CD4-positive, alpha-beta T cell treated with Interleukin-17A for 1 hour (primary cell): ENCODE data around the gene ATG13.
A peak's percentile ranks its signal among the peaks of the same experiment; 100 is the strongest.
"Not testable (repeated sequence)": the region's sequence is repeated elsewhere in the genome, so short reads cannot be mapped to it uniquely, and the experiment has no call there.

ENCODE experiments used
- DNase-seq: peaks from one replicate; pipeline ENCODE4 v3.0.0-alpha.2; 2020

ATG13 gene

GRCh38 chr11:46700241-46701077 lies 83.1 kb downstream of the ATG13 start, which contains the start of the genes ARHGAP1 and ZNF408:
ARHGAP1 (minus strand) TSS chr11:46700619; CDS start chr11:46696107, 4,512 bp downstream.
ZNF408 (plus strand) TSS chr11:46701031; CDS start chr11:46701048, 17 bp downstream.
- peak; percentile 99 for DNase-seq

- DNase-seq: no peak
Measured at GRCh38 chr11:46701078-46701654, 83.8 kb downstream of the ATG13 start.

- DNase-seq: no peak
Measured at GRCh38 chr11:46705070-46705688, 87.8 kb downstream of the ATG13 start.

GRCh38 chr11:46706886-46707285 lies 89.5 kb downstream of the ATG13 start:
- DNase-seq: no peak

DNA sequence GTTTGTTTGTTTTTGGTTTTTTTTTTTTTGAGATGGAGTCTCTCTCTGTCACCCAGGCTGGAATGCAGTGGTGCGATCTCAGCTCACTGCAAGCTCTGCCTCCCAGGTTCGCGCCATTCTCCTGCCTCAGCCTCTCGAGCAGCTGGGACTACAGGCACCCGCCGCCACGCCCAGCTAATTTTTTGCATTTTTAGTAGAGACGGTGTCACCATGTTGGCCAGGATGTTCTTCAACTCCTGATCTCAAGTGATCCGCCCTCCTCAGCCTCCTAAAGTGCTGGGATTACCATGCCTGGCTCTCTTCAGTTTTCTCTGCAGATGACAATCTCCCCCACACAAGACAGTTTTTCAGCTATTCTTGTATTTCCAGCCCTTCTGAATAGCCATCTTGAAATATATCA lies 92.0 kb downstream of the ATG13 start:
- DNase-seq: not testable (repeated sequence)

GRCh38 chr11:46710821-46711269 lies 93.5 kb downstream of the ATG13 start:
- DNase-seq: no peak

DNA sequence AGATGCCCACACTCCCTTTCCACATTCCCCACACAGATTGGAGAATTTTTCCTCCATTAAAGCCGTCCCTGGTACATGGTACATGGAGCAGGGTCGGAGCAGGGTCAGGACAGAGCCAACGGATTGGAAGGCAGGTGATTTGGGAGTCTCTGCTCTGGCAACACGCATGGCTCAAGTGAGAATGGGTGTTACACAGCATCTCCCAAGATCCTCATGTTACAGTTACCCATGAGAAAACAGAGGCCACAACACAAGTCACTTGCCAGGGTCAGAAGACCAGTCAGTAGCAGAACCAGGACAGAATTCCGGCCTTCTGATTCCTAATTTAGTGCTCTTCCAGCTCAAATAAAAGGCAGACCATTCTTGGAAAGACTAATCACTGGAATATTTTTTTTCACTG lies 94.0 kb downstream of the ATG13 start:
- no peak for DNase-seq

DNA sequence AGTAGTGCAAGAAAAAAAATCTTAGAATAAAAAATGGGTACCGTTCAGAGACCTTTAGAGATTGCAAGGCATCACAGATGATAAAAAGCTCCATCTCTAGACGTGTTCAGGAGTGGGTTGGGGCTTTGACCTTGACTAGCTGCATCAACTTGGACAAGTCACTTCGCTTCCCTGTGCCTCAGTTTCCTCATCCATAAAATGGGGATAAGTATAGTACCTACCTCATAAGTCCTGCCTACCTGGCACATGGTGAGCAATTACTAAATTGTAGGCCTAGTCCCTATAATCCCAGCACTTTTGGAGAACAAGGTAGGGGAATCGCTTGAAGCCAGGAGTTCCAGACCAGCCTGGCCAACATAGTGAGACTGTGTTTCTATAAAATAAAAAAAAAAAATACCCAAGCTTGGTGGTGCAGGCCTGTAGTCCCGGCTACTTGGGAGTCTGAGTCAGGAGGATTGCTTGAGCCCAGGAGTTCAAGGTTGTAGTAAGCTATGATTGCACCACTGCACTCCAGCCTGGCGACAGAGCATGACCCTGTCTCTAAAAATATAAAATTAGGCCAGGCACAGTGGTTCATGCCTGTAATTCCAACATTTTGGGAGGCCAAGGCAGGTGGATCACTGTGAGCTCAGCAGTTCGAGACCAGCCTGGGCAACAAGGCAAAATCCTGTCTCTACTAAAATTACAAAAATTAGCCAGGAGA lies 95.7 kb downstream of the ATG13 start:
- DNase-seq: no peak

GRCh38 chr11:46717825-46718154 lies 100.4 kb downstream of the ATG13 start:
- not testable (repeated sequence) for DNase-seq

DNA sequence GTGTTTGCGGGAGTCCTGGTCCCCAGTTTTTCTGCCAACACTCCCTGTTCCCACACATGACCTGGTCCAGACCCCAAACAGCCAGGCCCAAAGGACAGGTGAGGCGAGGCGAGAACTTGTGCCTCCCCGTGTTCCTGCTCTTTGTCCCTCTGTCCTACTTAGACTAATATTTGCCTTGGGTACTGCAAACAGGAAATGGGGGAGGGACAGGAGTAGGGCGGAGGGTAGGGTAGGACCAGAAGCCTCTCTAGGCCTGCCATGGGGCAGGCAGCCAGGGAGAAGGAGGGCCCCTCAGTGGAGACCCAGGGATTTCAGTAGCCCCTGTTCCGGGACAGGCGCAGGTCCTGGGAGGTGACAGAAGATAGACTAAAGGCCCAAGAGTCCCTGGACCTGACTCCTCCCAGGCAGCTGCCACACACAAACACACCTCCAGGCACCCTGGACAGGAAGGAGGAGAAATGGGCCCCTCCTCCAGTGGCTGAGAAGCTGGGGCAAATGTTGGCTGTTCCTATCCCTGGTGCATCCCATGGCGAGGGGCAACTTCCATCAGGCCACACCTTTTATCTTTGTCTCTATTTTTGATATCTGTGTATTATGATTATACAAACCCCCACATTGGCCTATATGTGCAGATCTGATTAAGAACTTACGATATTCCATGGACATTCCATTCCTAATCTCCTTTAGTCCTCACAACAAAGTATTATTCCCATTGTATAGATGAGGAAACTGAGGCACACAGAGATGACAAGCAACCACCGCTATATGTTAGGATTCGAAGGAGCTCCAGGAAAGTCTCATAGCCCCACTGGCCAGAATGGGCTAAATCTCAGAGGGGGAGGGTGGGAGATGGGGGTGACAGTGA lies 101.0 kb downstream of the ATG13 start:
- DNase-seq: no peak

- no peak for DNase-seq
Measured at GRCh38 chr11:46719048-46719542, 101.7 kb downstream of the ATG13 start, which contains the start of gene F2. F2 (plus strand) TSS chr11:46719213; CDS start chr11:46719236, 23 bp downstream.

DNA sequence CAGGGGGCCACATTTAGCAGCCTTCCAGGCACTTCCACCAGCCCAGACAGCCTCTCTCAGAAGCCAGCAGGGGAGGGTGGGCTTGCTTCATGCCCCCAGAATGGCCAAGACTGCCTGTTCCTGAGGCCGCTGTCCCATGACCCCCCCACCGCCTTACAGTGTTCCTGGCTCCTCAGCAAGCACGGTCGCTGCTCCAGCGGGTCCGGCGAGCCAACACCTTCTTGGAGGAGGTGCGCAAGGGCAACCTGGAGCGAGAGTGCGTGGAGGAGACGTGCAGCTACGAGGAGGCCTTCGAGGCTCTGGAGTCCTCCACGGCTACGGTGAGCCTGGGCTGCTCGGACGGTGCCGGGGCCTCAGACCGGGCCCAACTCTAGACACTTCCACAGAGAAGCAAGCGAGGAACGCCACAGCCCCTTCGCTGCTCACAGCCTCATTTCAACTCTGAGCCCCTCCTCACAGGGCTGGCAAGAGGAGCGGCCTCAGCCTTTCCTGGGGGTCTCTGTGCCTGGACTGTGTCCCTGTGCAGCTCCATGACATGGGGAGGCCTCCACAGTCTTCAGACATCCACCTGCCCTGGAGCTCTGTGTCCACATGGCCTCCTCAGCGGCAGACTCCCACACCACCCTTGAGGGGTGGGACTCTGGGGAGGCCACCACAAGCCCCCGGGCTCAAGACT lies 102.3 kb downstream of the ATG13 start:
- no peak for DNase-seq

GRCh38 chr11:46721286-46721685 lies 103.9 kb downstream of the ATG13 start:
- no peak for DNase-seq

DNA sequence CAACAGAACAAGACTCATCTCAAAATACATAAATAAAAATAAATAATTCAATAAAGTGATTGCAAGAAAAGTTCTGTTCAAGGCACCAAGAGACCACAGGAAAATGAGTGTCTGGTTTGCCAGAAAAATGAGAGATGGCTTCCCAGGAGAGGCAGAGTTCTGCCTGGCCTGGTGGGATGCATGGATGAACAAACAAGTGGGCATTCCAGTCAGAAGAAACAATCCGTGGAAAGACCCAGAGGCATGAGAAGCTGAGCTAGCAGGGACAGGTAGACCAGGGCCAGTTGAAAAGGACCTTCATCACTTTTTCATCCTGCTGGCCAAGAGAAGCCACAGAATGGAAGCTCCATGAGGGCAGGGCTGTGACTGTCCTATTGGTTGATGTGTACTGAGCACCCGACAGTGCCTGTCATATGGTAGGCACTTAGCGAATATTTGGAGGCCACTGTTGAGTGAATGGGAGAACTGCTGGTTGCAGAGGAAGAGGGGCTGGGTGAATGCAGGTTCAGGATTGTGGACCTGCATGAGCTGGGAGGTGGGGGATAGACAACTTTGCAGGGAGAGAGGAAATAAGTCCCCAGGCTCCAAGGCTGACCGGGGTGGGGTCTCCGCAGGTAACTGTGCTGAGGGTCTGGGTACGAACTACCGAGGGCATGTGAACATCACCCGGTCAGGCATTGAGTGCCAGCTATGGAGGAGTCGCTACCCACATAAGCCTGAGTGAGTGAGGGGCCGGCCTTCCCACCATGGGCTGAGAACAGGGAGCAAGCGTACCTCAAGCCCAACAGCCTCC lies 105.4 kb downstream of the ATG13 start:
- DNase-seq: no peak

DNA sequence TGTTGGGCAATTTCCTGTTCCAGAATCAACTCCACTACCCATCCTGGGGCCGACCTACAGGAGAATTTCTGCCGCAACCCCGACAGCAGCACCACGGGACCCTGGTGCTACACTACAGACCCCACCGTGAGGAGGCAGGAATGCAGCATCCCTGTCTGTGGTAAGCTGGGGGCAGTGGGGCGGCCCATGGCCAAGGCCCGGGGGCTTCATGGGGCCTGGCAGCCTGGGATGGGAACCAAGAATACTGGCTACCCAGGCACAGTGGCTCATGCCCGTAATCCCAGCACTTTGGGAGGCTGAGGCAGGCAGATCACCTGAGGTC lies 106.0 kb downstream of the ATG13 start:
- DNase-seq: no peak

DNA sequence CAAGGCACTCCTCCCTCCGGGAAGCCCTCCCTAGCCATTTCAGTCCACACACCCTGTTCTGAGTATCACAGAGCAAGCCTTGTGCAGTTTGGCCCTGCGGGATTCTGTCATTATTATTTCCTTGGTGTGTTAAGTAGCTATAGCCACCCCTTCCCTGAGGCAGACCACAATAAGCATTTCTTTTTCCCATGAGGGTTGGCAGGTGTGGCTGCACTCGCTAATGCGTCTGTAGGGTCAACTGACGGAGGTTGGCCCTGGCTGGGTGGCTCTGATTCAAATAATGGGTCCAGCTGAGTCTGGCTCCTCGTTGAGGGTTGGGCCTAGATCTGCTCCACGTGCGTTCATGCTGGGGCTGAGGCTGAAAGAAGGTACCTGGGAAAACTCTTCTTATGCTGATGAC lies 106.7 kb downstream of the ATG13 start:
- no peak for DNase-seq
